Fibroblast of pulmonary artery (primary cell): Measurements from ENCODE around the gene ASTN1.

Source experiments
- DNase-seq: peaks from one replicate; pipeline ENCODE4 v3.0.0-alpha.2; 2010; ENCODE audit warnings: low read depth
- H3K4me3 ChIP-seq: replicated peaks from 2 replicates; pipeline ENCODE4 v1.5.1; 2011; ENCODE audit warnings: low read depth, mild to moderate bottlenecking, control low read depth, low read length, moderate library complexity
- CTCF ChIP-seq: IDR thresholded peaks from 2 replicates; pipeline ENCODE4 v1.5.1; 2011; ENCODE audit warnings: mild to moderate bottlenecking, control low read depth, low read length, inconsistent platforms; ENCODE audit errors: missing control alignments

ASTN1 gene

GRCh38 chr1:177119311-177119710 lies 45.2 kb downstream of the ASTN1 start:
- no peak overlapping the region for H3K4me3 ChIP-seq
- no peak for DNase-seq
- TF ChIP-seq CTCF, result no peak

DNA sequence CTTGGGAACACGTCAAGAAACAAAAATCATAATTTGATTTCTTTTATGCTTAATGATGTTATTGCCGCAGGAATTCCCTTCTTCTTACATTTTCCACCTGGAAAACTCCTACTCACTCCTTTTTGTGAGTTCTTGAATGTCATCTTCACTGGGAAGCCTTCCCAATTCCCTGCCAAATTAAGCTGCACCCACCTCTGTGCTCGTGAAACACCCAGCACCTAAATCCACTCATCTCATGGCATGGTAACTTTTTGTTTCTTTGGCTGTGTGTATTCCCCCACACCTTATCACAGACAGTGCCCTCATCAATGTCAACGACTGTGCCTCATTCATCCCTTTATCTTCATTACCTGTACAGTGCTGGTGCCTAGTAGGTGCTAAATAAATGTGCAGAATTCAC lies 45.6 kb downstream of the ASTN1 start:
- DNase-seq, result no peak
- no peak overlapping the region for H3K4me3 ChIP-seq
- TF ChIP-seq CTCF, result no peak

DNA sequence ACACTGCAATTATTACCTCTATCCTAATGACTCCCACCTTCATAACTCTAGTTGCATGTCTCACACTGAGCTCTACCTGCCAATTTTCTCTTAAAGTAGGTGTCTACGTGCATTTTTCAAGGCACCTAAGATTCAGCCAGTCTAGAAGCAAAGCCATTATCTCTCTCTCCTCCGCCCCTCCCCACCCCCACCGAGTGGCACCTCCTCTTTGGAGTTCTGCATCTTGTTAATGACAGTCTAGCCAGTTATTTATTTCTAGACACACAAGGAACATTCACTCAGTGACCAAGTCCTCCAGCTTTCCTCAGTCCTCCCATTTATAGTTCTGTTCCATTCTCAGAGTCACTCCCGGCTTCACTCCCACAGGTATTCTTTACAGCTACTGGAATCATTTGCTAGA lies 47.6 kb downstream of the ASTN1 start:
- H3K4me3 ChIP-seq, result no peak overlapping the region
- TF ChIP-seq CTCF, result no peak
- DNase-seq, result no peak

GRCh38 chr1:177106614-177107365 lies 57.7 kb downstream of the ASTN1 start:
- no peak for DNase-seq
- no peak for TF ChIP-seq CTCF
- H3K4me3 ChIP-seq, result no peak overlapping the region

DNA sequence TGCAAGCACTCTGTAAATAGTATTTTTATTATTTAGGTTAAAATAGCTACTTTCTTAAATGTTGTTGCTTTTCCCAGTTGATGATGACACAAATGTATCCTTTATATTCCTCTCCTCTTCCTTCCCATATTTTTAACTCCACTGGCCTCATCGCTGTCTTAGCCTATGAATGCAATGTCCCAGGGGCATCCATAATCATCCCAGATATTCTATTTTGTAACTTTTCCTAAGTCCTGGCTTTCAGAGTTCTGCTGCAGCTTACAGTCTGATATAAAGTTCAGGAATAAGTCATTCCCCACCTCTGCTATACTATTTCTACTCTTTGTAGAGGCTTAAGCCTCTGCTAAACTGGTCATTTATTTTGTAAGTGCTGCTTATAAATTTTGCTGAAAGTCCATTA lies 58.3 kb downstream of the ASTN1 start:
- no peak for DNase-seq
- no peak overlapping the region for H3K4me3 ChIP-seq
- TF ChIP-seq CTCF, result no peak

DNA sequence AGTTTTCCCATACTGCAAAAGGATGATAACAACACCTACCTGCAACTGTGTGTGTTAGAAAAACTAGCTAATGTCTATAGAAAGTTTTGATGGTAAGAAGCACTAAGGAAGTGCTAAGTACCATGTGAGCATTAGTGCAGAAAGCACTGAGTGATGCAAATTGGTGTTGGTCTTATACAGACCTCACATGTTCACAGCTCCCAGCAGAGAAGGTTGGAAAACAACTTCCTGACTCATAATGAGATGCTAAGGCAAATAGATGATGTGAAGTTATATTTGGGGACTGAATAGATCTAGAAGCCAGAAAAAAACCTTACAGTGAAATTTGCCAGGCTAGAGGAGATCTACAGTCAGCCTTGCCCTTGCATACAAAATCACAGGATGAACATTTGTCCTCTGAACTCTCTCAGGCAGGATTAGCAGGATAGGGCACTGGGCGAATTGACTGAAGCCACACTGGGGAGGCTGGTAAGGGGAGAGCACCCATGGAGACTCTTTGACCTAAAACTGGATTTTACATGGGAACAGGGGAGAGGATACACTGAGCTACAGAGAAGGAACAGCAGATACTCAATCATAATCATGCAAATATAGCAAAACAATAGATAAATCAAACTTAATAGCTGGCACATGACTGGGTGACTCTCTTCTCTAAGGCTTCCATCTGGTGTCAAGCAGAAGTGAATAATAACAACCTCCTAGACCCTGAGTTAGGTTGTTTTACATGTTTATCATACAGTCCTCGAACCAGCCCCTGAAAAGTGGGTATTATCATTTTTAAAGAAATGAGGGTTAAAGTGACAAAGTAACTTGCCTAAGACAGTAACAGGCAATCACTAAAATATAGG lies 61.3 kb downstream of the ASTN1 start:
- TF ChIP-seq CTCF, result no peak
- H3K4me3 ChIP-seq, result no peak overlapping the region
- no peak for DNase-seq
